H9 (cell line): ENCODE data around the gene NRG2. TPM values are rescaled to one million over a fixed set of nuclear protein-coding genes. Genes with fewer than 3 reads are reported as not detected.

Experiments
- DNase-seq: peaks from one replicate; pipeline ENCODE4 v3.0.0-alpha.2; 2017
- H2AFZ ChIP-seq: one replicate; pipeline ENCODE4 v1.6.1; 2013; ENCODE audit warnings: mild to moderate bottlenecking, low read length, control low read depth, moderate library complexity
- H2AK5ac ChIP-seq: 2 replicates; pipeline ENCODE4 v1.6.1; 2013; ENCODE audit warnings: low read length, control low read depth, mixed read lengths; ENCODE audit not compliant: insufficient read length
- H2BK120ac ChIP-seq: one replicate; pipeline ENCODE4 v1.6.1; 2013; ENCODE audit warnings: low read depth, mild to moderate bottlenecking, low read length, control low read depth, inconsistent platforms; ENCODE audit not compliant: poor library complexity, severe bottlenecking
- H2BK12ac ChIP-seq: 2 replicates; pipeline ENCODE4 v1.6.1; 2013; ENCODE audit warnings: low read length, control low read depth, mixed read lengths, low read depth; ENCODE audit not compliant: insufficient read length
- H2BK15ac ChIP-seq: 2 replicates; pipeline ENCODE4 v1.6.1; 2013; ENCODE audit warnings: low read depth, low read length, control low read depth
- H2BK20ac ChIP-seq: one replicate; pipeline ENCODE4 v1.6.1; 2013; ENCODE audit warnings: low read depth, mild to moderate bottlenecking, low read length, control low read depth, inconsistent platforms; ENCODE audit not compliant: poor library complexity, severe bottlenecking
- H2BK5ac ChIP-seq: 2 replicates; pipeline ENCODE4 v1.6.1; 2013; ENCODE audit warnings: low read length, control low read depth, mixed read lengths; ENCODE audit not compliant: insufficient read length
- H3K14ac ChIP-seq: 2 replicates; pipeline ENCODE4 v1.6.1; 2013; ENCODE audit warnings: low read length, control low read depth; ENCODE audit not compliant: insufficient read depth
- H3K18ac ChIP-seq: 2 replicates; pipeline ENCODE4 v1.6.1; 2013; ENCODE audit warnings: low read depth, mild to moderate bottlenecking, mixed read lengths, low read length, control low read depth; ENCODE audit not compliant: insufficient read length
- H3K23ac ChIP-seq: 2 replicates; pipeline ENCODE4 v1.6.1; 2013; ENCODE audit warnings: low read length, control low read depth, mixed read lengths, low read depth; ENCODE audit not compliant: insufficient read length
- H3K23me2 ChIP-seq: 2 replicates; pipeline ENCODE4 v1.6.1; 2013; ENCODE audit warnings: low read depth, mild to moderate bottlenecking, mixed read lengths, low read length, control low read depth; ENCODE audit not compliant: insufficient read length, poor library complexity, severe bottlenecking
- H3K27ac ChIP-seq: 2 replicates; pipeline ENCODE4 v1.5.1; 2013; ENCODE audit warnings: low read length, control low read depth, mixed read lengths, low read depth; ENCODE audit not compliant: insufficient read length
- H3K27me3 ChIP-seq: 2 replicates; pipeline ENCODE4 v1.6.1; 2013; ENCODE audit warnings: low read length, control low read depth, inconsistent platforms; ENCODE audit not compliant: insufficient read depth
- H3K4ac ChIP-seq: 2 replicates; pipeline ENCODE4 v1.6.1; 2013; ENCODE audit warnings: low read depth, mild to moderate bottlenecking, control low read depth, inconsistent platforms, low read length, moderate library complexity
- H3K4me1 ChIP-seq: 2 replicates; pipeline ENCODE4 v1.6.1; 2013; ENCODE audit warnings: low read length, control low read depth, inconsistent platforms; ENCODE audit not compliant: insufficient read depth
- H3K4me2 ChIP-seq: 2 replicates; pipeline ENCODE4 v1.6.1; 2013; ENCODE audit warnings: low read length, control low read depth, mixed read lengths; ENCODE audit not compliant: insufficient read length, insufficient read depth
- H3K56ac ChIP-seq: 2 replicates; pipeline ENCODE4 v1.6.1; 2013; ENCODE audit warnings: low read depth, mild to moderate bottlenecking, mixed read lengths, low read length, control low read depth; ENCODE audit not compliant: insufficient read length
- H3K79me1 ChIP-seq: 2 replicates; pipeline ENCODE4 v1.6.1; 2013; ENCODE audit warnings: low read depth, mild to moderate bottlenecking, moderate library complexity, low read length, control low read depth, inconsistent platforms; ENCODE audit not compliant: insufficient read depth, poor library complexity, severe bottlenecking
- H3K79me2 ChIP-seq: 2 replicates; pipeline ENCODE4 v1.6.1; 2013; ENCODE audit warnings: low read length, control low read depth, inconsistent platforms; ENCODE audit not compliant: insufficient read depth
- H3K9ac ChIP-seq: 2 replicates; pipeline ENCODE4 v1.6.1; 2013; ENCODE audit warnings: low read length, control low read depth, mixed read lengths; ENCODE audit not compliant: insufficient read length; ENCODE audit errors: extremely low read depth
- H3K9me3 ChIP-seq: one replicate; pipeline ENCODE4 v1.6.1; 2013; ENCODE audit warnings: low read depth, low read length, inconsistent platforms; ENCODE audit not compliant: control insufficient read depth
- H3T11ph ChIP-seq: one replicate; pipeline ENCODE4 v1.6.1; 2013; ENCODE audit warnings: mild to moderate bottlenecking, low read length, control low read depth, inconsistent platforms
- H4K20me1 ChIP-seq: one replicate; pipeline ENCODE4 v1.6.1; 2013; ENCODE audit not compliant: control insufficient read depth, insufficient read length, insufficient read depth
- H4K5ac ChIP-seq: 2 replicates; pipeline ENCODE4 v1.6.1; 2013; ENCODE audit warnings: low read depth, mild to moderate bottlenecking, mixed read lengths, low read length, control low read depth; ENCODE audit not compliant: insufficient read length
- H4K8ac ChIP-seq: replicated peaks from 2 replicates; pipeline ENCODE4 v1.6.1; 2013; ENCODE audit warnings: low read length, control low read depth, mixed read lengths, low read depth; ENCODE audit not compliant: insufficient read length
- H4K91ac ChIP-seq: 2 replicates; pipeline ENCODE4 v1.6.1; 2013; ENCODE audit warnings: low read depth, mild to moderate bottlenecking, moderate library complexity, mixed read lengths, low read length, control low read depth; ENCODE audit not compliant: insufficient read length
- H3K27ac Mint-ChIP-seq, 3 experiments: 2 replicates in 2 of 3; 3 replicates in 1 of 3; pipeline ENCODE4 v1.8.0; 2020 to 2021; ENCODE audit warnings: mixed read lengths in 3 of 3, mild to moderate bottlenecking in 1 of 3, moderate library complexity in 1 of 3
- H3K27me3 Mint-ChIP-seq: 2 replicates; pipeline ENCODE4 v1.8.0; 2021; ENCODE audit warnings: low read depth, mild to moderate bottlenecking, moderate library complexity, mixed read lengths
- H3K36me3 Mint-ChIP-seq, 3 experiments: 2 replicates in 2 of 3; 3 replicates in 1 of 3; pipeline ENCODE4 v1.8.0; 2020 to 2021; ENCODE audit warnings: low read depth in 3 of 3, mixed read lengths in 3 of 3; ENCODE audit not compliant: insufficient read depth in 1 of 3
- H3K4me1 Mint-ChIP-seq, 2 experiments: 2 replicates each; pipeline ENCODE4 v1.8.0; 2020; ENCODE audit warnings: mixed read lengths in 2 of 2
- H3K4me3 Mint-ChIP-seq, 2 experiments: 2 replicates in 1 of 2; 3 replicates in 1 of 2; pipeline ENCODE4 v1.8.0; 2020 to 2021; ENCODE audit warnings: mild to moderate bottlenecking in 2 of 2, mixed read lengths in 2 of 2, moderate library complexity in 1 of 2
- H3K9me3 Mint-ChIP-seq, 2 experiments: 2 replicates in 1 of 2; 3 replicates in 1 of 2; pipeline ENCODE4 v1.8.0; 2020; ENCODE audit warnings: mild to moderate bottlenecking in 2 of 2, mixed read lengths in 2 of 2, moderate library complexity in 1 of 2
- CTCF ChIP-seq: fragments of 200-600 bp; sonication (generic); conservative IDR thresholded peaks from 3 replicates; pipeline ENCODE4 v1.8.0; 2021; ENCODE audit warnings: antibody characterized with exemption, mild to moderate bottlenecking
- WGBS: extraction: QIAGEN DNeasy Blood & Tissue Kit; methylation state at CpG from one replicate; pipeline ENCODE4 v1.1.7; 2013; ENCODE audit warnings: missing lambda C conversion rate, low lambda C conversion rate, mixed read lengths; ENCODE audit not compliant: insufficient read length; ENCODE audit errors: extremely low coverage; 5-methylcytosine and 5-hydroxymethylcytosine counted together
- total RNA-seq: library from RNA; stranded (reverse); gene quantifications from 2 replicates; pipeline ENCODE4 v1.2.1, GENCODE V29; 2021

NRG2 gene
- total RNA-seq, 1 experiment from 2014 or later, result not detected

- Histone ChIP-seq H2AK5ac (no peak overlapping the region), H3K9ac (no peak overlapping the region), H2BK12ac (no peak overlapping the region), H2BK20ac (no peak overlapping the region), H3K79me2 (no peaks in the 10 kb centered on the region), H4K8ac (no peak overlapping the region), H3K9me3 (no peaks in the 10 kb centered on the region), H3K23me2 (no peaks in the 10 kb centered on the region), H3K4me1 (no peaks in the 10 kb centered on the region), H2BK15ac (no peak overlapping the region), H3K79me1 (no peaks in the 10 kb centered on the region), H2BK5ac (no peak overlapping the region), H3K4me2 (no peak overlapping the region), H3K18ac (no peak overlapping the region), H3K56ac (no peak overlapping the region), H3K4ac (no peak overlapping the region), H3K23ac (no peak overlapping the region), H4K20me1 (peaks cover 2% of the 10 kb centered on the region), H4K5ac (no peak overlapping the region), H3T11ph (no peak overlapping the region), H4K91ac (no peak overlapping the region), H2BK120ac (no peak overlapping the region), H2AFZ (no peak overlapping the region), H3K27me3 (no peaks in the 10 kb centered on the region; the same call in 1 of the 2 replicates), H3K14ac (no peak overlapping the region), H3K27ac (no peak overlapping the region)
- Mint-ChIP-seq H3K9me3 (no peaks in the 10 kb centered on the region), H3K4me3 (no peak overlapping the region), H3K27ac (no peak overlapping the region), H3K27me3 (peaks cover 40% of the 10 kb centered on the region), H3K4me1 (no peaks in the 10 kb centered on the region), H3K36me3 (no peaks in the 10 kb centered on the region)
- no peak for TF ChIP-seq CTCF
- DNase-seq, result no peak
- no CpG with 5 or more reads among the region's 12 CpGs for WGBS
Observed at GRCh38 chr5:139838381-139839197, 204.5 kb downstream of the NRG2 start.
